B cell (primary cell): ENCODE measurements around the gene CCL22. TPM values are rescaled to one million over a fixed set of nuclear protein-coding genes. Genes with fewer than 3 reads are reported as not detected.

Experiments used
- ATAC-seq: fragments of 200-7000 bp; cut with Tn5 transposase; one replicate; pipeline ENCODE4 v1.10.0; 2021; ENCODE audit warnings: low read depth, mild to moderate bottlenecking, moderate number of reproducible peaks, moderate library complexity
- CTCF ChIA-PET: fragments of 350-600 bp; sonication (Branson Sonifier 250); formaldehyde crosslinking; loops from one replicate; lab custom pipeline; 2021; ENCODE audit warnings: antibody characterized with exemption, inconsistent platforms; lab: Charles Lee
- POLR2A ChIA-PET: fragments of 350-600 bp; sonication (Branson Sonifier 250); formaldehyde crosslinking; loops from one replicate; lab custom pipeline; 2021; ENCODE audit warnings: antibody characterized with exemption; lab: Charles Lee
- DNase-seq: peaks from one replicate; pipeline ENCODE4 v3.0.0; 2013
- H2AFZ ChIP-seq: 2 replicates; pipeline ENCODE4 v1.6.1; 2012; ENCODE audit warnings: mild to moderate bottlenecking, low read depth, low read length; ENCODE audit not compliant: insufficient read depth, poor library complexity, severe bottlenecking
- H3K27ac ChIP-seq, 2 donors: 1 replicate in 1 of 2; 2 replicates in 1 of 2; pipeline ENCODE4 v1.5.1; 2012 to 2013; ENCODE audit warnings: low read length in 2 of 2, mild to moderate bottlenecking in 2 of 2, moderate library complexity in 1 of 2
- H3K27me3 ChIP-seq, 4 experiments: fragments of 200-600 bp in 1 of 4; sonication (generic) in 1 of 4; replicated peaks in 1 of 4; 1 replicate in 2 of 4; 2 replicates in 2 of 4; pipeline versions ENCODE4 v1.6.1 to v1.7.0; 2013 to 2016; ENCODE audit warnings: low read length in 3 of 4, mild to moderate bottlenecking in 2 of 4, mixed read lengths in 1 of 4, moderate library complexity in 1 of 4; ENCODE audit not compliant: insufficient read depth in 4 of 4, control insufficient read depth in 3 of 4; ENCODE audit errors: control extremely low read depth in 1 of 4
- H3K36me3 ChIP-seq, 2 experiments: replicated peaks in 1 of 2; 1 replicate in 1 of 2; 2 replicates in 1 of 2; pipeline versions ENCODE4 v1.6.1 to v1.7.1; 2013; ENCODE audit warnings: low read length in 1 of 2; ENCODE audit not compliant: insufficient read depth in 2 of 2, control insufficient read depth in 1 of 2; ENCODE audit errors: control extremely low read depth in 1 of 2, extremely low read depth in 1 of 2
- H3K4me1 ChIP-seq, 2 donors: fragments of 200-600 bp in 1 of 2; sonication (generic) in 1 of 2; 1 replicate in 1 of 2; 2 replicates in 1 of 2; pipeline versions ENCODE4 v1.5.1 to v1.6.1; 2013 to 2017; ENCODE audit warnings: low read length in 2 of 2; ENCODE audit not compliant: control insufficient read depth in 2 of 2, insufficient read depth in 2 of 2
- H3K4me2 ChIP-seq: replicated peaks from 2 replicates; pipeline ENCODE3; 2012; ENCODE audit warnings: mild to moderate bottlenecking, low read depth, low read length; ENCODE audit not compliant: poor library complexity, severe bottlenecking
- H3K4me3 ChIP-seq, 5 experiments: fragments of 200-600 bp in 1 of 5; sonication (generic) in 1 of 5; 1 replicate in 3 of 5; 2 replicates in 2 of 5; pipeline versions ENCODE4 v1.5.1 to v1.7.0; 2011 to 2016; ENCODE audit warnings: low read length in 4 of 5, mild to moderate bottlenecking in 4 of 5, low read depth in 2 of 5, control low read depth in 1 of 5, moderate library complexity in 1 of 5; ENCODE audit not compliant: insufficient read depth in 1 of 5; ENCODE audit errors: control extremely low read depth in 1 of 5, extremely low read depth in 1 of 5
- H3K79me2 ChIP-seq: fragments of 200-600 bp; sonication (generic); one replicate; pipeline ENCODE4 v1.6.0; 2016; ENCODE audit warnings: low read length; ENCODE audit not compliant: control insufficient read depth, insufficient read depth
- H3K9ac ChIP-seq: fragments of 200-600 bp; sonication (generic); 2 replicates; pipeline ENCODE4 v1.6.1; 2017; ENCODE audit warnings: mild to moderate bottlenecking, low read length, moderate library complexity
- H3K9me3 ChIP-seq, 3 donors: one replicate each; pipeline versions ENCODE4 v1.6.1 to v1.7.1; 2013; ENCODE audit warnings: low read length in 2 of 3; ENCODE audit not compliant: control insufficient read depth in 2 of 3, insufficient read depth in 1 of 3; ENCODE audit errors: control extremely low read depth in 1 of 3
- H4K20me1 ChIP-seq: 2 replicates; pipeline ENCODE4 v1.6.0; 2012; ENCODE audit warnings: mild to moderate bottlenecking, low read length; ENCODE audit not compliant: insufficient read depth, control insufficient read depth, poor library complexity, severe bottlenecking
- H3K27ac Mint-ChIP-seq: one replicate; pipeline ENCODE4 v1.8.0; 2021; ENCODE audit warnings: mixed read lengths
- H3K27me3 Mint-ChIP-seq: one replicate; pipeline ENCODE4 v1.8.0; 2021; ENCODE audit warnings: mixed read lengths
- H3K4me1 Mint-ChIP-seq: one replicate; pipeline ENCODE4 v1.8.0; 2021; ENCODE audit warnings: mixed read lengths
- H3K4me3 Mint-ChIP-seq: one replicate; pipeline ENCODE4 v1.8.0; 2021; ENCODE audit warnings: mixed read lengths
- H3K9me3 Mint-ChIP-seq: one replicate; pipeline ENCODE4 v1.8.0; 2022; ENCODE audit warnings: mixed read lengths; ENCODE audit not compliant: insufficient read depth
- CTCF ChIP-seq: fragments of 200-600 bp; IDR thresholded peaks from one replicate; pipeline ENCODE4 v1.8.0; 2022; ENCODE audit warnings: antibody characterized with exemption, mild to moderate bottlenecking
- EZH2 ChIP-seq: IDR thresholded peaks from 2 replicates; pipeline ENCODE4 v1.6.1; 2012; ENCODE audit warnings: borderline replicate concordance, low read depth, mild to moderate bottlenecking, moderate library complexity, low read length; ENCODE audit not compliant: insufficient read depth, poor library complexity, severe bottlenecking
- WGBS: methylation state at CpG from one replicate; pipeline ENCODE4 v1.1.5; 2013; ENCODE audit warnings: missing lambda C conversion rate; ENCODE audit not compliant: insufficient coverage; 5-methylcytosine and 5-hydroxymethylcytosine counted together
- intact Hi-C: fragments of 100-400 bp; cut with micrococcal nuclease; formaldehyde crosslinking; loops from one replicate; pipeline ENCODE4 v1.10.0; 2022
- polyA plus RNA-seq: library from polyadenylated mRNA; depleted of rRNA; stranded (reverse); fragments of >200 nt; gene quantifications from 2 replicates; pipeline ENCODE4 v1.2.3, GENCODE V29; 2012
- total RNA-seq, 2 donors: library from RNA; stranded (reverse); fragments of 120-200 nt in 1 of 2; gene quantifications; 1 replicate in 1 of 2; 2 replicates in 1 of 2; pipeline versions ENCODE4 v1.2.3 to v1.2.4, GENCODE V29; 2013 to 2022

Gene CCL22
- total and polyA plus RNA-seq, 2 donors (not counting 1 experiment from before 2014, with no cell fraction given) = 0.04 to 91.5 TPM

DNA sequence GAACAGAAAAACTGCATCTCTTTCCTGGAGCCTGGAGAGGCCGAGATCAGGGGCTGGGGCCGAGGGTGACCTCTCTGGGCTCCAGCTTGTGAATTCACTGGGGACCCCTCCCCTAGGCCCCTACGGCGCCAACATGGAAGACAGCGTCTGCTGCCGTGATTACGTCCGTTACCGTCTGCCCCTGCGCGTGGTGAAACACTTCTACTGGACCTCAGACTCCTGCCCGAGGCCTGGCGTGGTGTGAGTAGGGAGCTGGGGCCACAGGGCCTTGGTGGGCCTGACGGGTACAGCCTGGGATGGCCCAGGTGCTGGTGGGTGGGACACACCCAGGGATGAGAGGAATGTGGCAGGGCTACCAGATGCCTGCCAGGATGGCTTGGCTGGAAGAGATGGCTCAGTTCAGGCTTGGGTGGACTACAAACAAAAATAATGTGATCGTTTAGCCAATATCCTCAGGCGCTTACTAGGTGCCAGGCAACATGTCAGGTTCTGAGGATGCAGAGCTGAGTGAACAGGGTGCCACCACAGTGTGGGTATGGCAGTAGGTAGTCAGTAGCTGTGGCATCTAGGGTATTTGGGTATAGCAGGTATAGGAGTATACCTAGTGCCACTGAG lies 1.8 kb downstream of the CCL22 start:
- no peak for TF ChIP-seq CTCF
- no peak for TF ChIP-seq EZH2
- H3K27ac Mint-ChIP-seq = no peak overlapping the region
- Histone ChIP-seq H3K4me2 (no peak overlapping the region), H3K4me1 (peaks cover 8 to 16% of the 10 kb centered on the region in 2 donors), H3K79me2 (no peaks in the 10 kb centered on the region), H4K20me1 (no peaks in the 10 kb centered on the region), H3K27me3 (peaks cover 0 to 2% (median 0%) of the 10 kb centered on the region in 4 experiments), H3K4me3 (no peak overlapping the region), H3K9me3 (peaks cover 0 to 2% (median 0%) of the 10 kb centered on the region in 3 donors), H3K36me3 (no peaks in the 10 kb centered on the region), H3K9ac (no peak overlapping the region), H3K27ac (no peak overlapping the region), H2AFZ (no peak overlapping the region)
- peaks cover 22% of the 10 kb centered on the region for H3K4me1 Mint-ChIP-seq
- POLR2A ChIA-PET = interaction anchor here (0.5 kb wide), 1 partner anchor 32 kb away, joined by 3 read pairs; no protein-coding TSS in a partner anchor
- H3K27me3 Mint-ChIP-seq = no peaks in the 10 kb centered on the region
- CTCF ChIA-PET = interaction anchor here (1.0 to 1.3 kb wide), 2 partner anchors 11 to 56 kb away, joined by 3 to 4 read pairs; no protein-coding TSS in a partner anchor
- 87% methylated on average over 16 of the region's 16 CpGs for WGBS
- DNase-seq (no peak), ATAC-seq (no peak)
- intact Hi-C loops = no loop called here
- peak overlapping the region; percentile 41 for H3K4me3 Mint-ChIP-seq
- no peaks in the 10 kb centered on the region for H3K9me3 Mint-ChIP-seq

GRCh38 chr16:57361404-57361803 lies 2.8 kb downstream of the CCL22 start:
- TF ChIP-seq CTCF (no peak), EZH2 (no peak)
- Histone ChIP-seq H3K27ac (no peak overlapping the region), H3K36me3 (no peaks in the 10 kb centered on the region), H3K9me3 (peaks cover 0 to 2% (median 0%) of the 10 kb centered on the region in 3 donors), H3K79me2 (no peaks in the 10 kb centered on the region), H3K9ac (no peak overlapping the region), H3K27me3 (peaks cover 0 to 3% (median 0%) of the 10 kb centered on the region in 4 experiments), H3K4me1 (peaks cover 8 to 16% of the 10 kb centered on the region in 2 donors), H4K20me1 (no peaks in the 10 kb centered on the region), H3K4me3 (no peak overlapping the region), H3K4me2 (no peak overlapping the region), H2AFZ (no peak overlapping the region)
- DNase-seq = no peak
- peaks cover 22% of the 10 kb centered on the region for H3K4me1 Mint-ChIP-seq
- no peaks in the 10 kb centered on the region for H3K9me3 Mint-ChIP-seq
- WGBS = 94% methylated on average over 3 of the region's 4 CpGs
- no peak overlapping the region for H3K4me3 Mint-ChIP-seq
- intact Hi-C loops = no loop called here
- ChIA-PET CTCF (interaction anchor here (1.3 kb wide), 1 partner anchor 55 kb away, joined by 4 read pairs; no protein-coding TSS in a partner anchor), POLR2A (interaction anchor here (0.7 kb wide), 1 partner anchor 33 kb away, joined by 5 read pairs; no protein-coding TSS in a partner anchor)
- ATAC-seq = no peak
- no peaks in the 10 kb centered on the region for H3K27me3 Mint-ChIP-seq
- no peak overlapping the region for H3K27ac Mint-ChIP-seq
